ENCODE results near the gene MB21D2. TPM values are rescaled to one million over a fixed set of nuclear protein-coding genes. Genes with fewer than 3 reads are reported as not detected.
A peak's percentile ranks its signal among the peaks of the same experiment; 100 is the strongest.

The MB21D2 gene
- total RNA-seq, 1 donor from 2014 or later = 8.9 TPM

- no peak for DNase-seq (ENCODE audit: low spot score)
- peak overlapping the region; percentile 98 for H3K27ac Mint-ChIP-seq (ENCODE audit: unreplicated experiment)
- H3K4me3 Mint-ChIP-seq (ENCODE audit: unreplicated experiment) = peak overlapping the region; percentile 99
- H3K27me3 Mint-ChIP-seq (ENCODE audit: low read depth) = no peaks in the 10 kb centered on the region
- TF ChIP-seq CTCF (IDR thresholded peaks at IDR 0.05) = no peak
- H3K9me3 Mint-ChIP-seq (ENCODE audit: low read depth) = no peaks in the 10 kb centered on the region
- peaks cover 30% of the 10 kb centered on the region for H3K4me1 Mint-ChIP-seq (ENCODE audit: low read depth)
- H3K36me3 Mint-ChIP-seq (ENCODE audit: low read depth) = no peaks in the 10 kb centered on the region
Measured at GRCh38 chr3:192917028-192917403, 640 bp downstream of the MB21D2 start.

- no peaks in the 10 kb centered on the region for H3K36me3 Mint-ChIP-seq (ENCODE audit: low read depth)
- H3K4me1 Mint-ChIP-seq (ENCODE audit: low read depth) = peaks cover 24% of the 10 kb centered on the region
- H3K27ac Mint-ChIP-seq (ENCODE audit: unreplicated experiment) = peak overlapping the region; percentile 98
- TF ChIP-seq CTCF (IDR thresholded peaks at IDR 0.05) = peak; percentile 34
- H3K4me3 Mint-ChIP-seq (ENCODE audit: unreplicated experiment) = peak overlapping the region; percentile 99
- H3K27me3 Mint-ChIP-seq (ENCODE audit: low read depth) = no peaks in the 10 kb centered on the region
- no peaks in the 10 kb centered on the region for H3K9me3 Mint-ChIP-seq (ENCODE audit: low read depth)
- DNase-seq (ENCODE audit: low spot score) = no peak
Measured at GRCh38 chr3:192916371-192917027, 1.2 kb downstream of the MB21D2 start.

GRCh38 chr3:192915722-192916121 is 1.9 kb downstream of the MB21D2 start:
- Mint-ChIP-seq H3K27ac (ENCODE audit: unreplicated experiment) (no peak overlapping the region), H3K27me3 (ENCODE audit: low read depth) (no peaks in the 10 kb centered on the region)

GRCh38 chr3:192915304-192915703 is 2.4 kb downstream of the MB21D2 start:
- TF ChIP-seq CTCF (IDR thresholded peaks at IDR 0.05) = peak; percentile 69
- H3K4me3 Mint-ChIP-seq (ENCODE audit: unreplicated experiment) = no peak overlapping the region
- H3K36me3 Mint-ChIP-seq (ENCODE audit: low read depth) = no peaks in the 10 kb centered on the region
- DNase-seq (ENCODE audit: low spot score) = no peak
- no peaks in the 10 kb centered on the region for H3K27me3 Mint-ChIP-seq (ENCODE audit: low read depth)
- peaks cover 24% of the 10 kb centered on the region for H3K4me1 Mint-ChIP-seq (ENCODE audit: low read depth)
- H3K27ac Mint-ChIP-seq (ENCODE audit: unreplicated experiment) = no peak overlapping the region
- H3K9me3 Mint-ChIP-seq (ENCODE audit: low read depth) = no peaks in the 10 kb centered on the region

More at GRCh38 chr3:192915722-192916121, 1.9 kb downstream of the MB21D2 start:
- no peak for TF ChIP-seq CTCF (IDR thresholded peaks at IDR 0.05)
- Mint-ChIP-seq H3K4me1 (ENCODE audit: low read depth) (peaks cover 24% of the 10 kb centered on the region), H3K4me3 (ENCODE audit: unreplicated experiment) (peak overlapping the region; percentile 20), H3K9me3 (ENCODE audit: low read depth) (no peaks in the 10 kb centered on the region), H3K36me3 (ENCODE audit: low read depth) (no peaks in the 10 kb centered on the region)
- no peak for DNase-seq (ENCODE audit: low spot score)

- no peak for TF ChIP-seq CTCF (IDR thresholded peaks at IDR 0.05)
- H3K9me3 Mint-ChIP-seq (ENCODE audit: low read depth) = no peaks in the 10 kb centered on the region
- no peak overlapping the region for H3K27ac Mint-ChIP-seq (ENCODE audit: unreplicated experiment)
- H3K27me3 Mint-ChIP-seq (ENCODE audit: low read depth) = no peaks in the 10 kb centered on the region
- DNase-seq (ENCODE audit: low spot score) = no peak
- H3K4me1 Mint-ChIP-seq (ENCODE audit: low read depth) = peaks cover 24% of the 10 kb centered on the region
- H3K4me3 Mint-ChIP-seq (ENCODE audit: unreplicated experiment) = no peak overlapping the region
- H3K36me3 Mint-ChIP-seq (ENCODE audit: low read depth) = no peaks in the 10 kb centered on the region
Measured at GRCh38 chr3:192914848-192915247, 2.8 kb downstream of the MB21D2 start.

Data from chondrocyte (in vitro differentiated cells).